ENCODE results near the gene TIGD3.
"Not testable (repeated sequence)": the region's sequence is repeated elsewhere in the genome, so short reads cannot be mapped to it uniquely, and the experiment has no call there.

Gene TIGD3

DNA sequence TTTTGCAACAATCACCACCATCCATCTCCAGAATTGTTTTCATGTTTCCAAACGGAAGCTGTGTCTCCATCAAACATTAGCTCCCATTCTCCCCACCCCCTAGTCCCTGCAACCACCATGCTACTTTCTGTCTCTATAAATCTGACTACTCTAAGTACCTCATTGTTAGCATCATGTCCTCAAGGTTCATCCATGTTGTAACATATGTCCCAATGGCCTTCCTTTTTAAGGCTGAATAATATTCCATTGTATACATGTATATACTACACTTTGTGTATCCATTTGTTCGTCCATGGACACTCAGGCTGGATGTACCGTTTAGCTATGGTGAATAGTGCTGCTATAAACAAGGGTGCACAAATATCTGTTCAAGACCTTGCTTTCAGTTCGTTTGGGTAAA, 29.1 kb upstream of the TIGD3 start:
- no peak for DNase-seq (ENCODE audit: low read depth)

DNA sequence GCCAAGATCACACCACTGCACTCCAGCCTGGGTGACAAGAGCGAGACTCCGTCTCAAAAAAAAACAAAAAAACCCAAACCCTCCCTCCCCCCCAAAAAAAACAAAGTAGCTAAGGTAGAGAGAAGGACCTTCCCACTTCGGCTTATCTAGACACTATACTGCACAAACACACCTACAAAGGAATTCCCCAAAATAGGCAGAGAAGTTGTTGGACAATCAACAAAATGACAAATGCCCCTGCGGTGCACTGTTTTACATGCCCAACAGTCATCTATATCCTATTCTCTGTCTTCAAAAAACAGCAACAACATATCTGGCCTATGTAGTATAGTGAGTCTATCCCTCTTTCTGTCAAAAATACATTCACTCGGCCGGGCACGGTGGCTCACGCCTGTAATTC, 27.5 kb upstream of the TIGD3 start:
- no peak for DNase-seq (ENCODE audit: low read depth)

DNA sequence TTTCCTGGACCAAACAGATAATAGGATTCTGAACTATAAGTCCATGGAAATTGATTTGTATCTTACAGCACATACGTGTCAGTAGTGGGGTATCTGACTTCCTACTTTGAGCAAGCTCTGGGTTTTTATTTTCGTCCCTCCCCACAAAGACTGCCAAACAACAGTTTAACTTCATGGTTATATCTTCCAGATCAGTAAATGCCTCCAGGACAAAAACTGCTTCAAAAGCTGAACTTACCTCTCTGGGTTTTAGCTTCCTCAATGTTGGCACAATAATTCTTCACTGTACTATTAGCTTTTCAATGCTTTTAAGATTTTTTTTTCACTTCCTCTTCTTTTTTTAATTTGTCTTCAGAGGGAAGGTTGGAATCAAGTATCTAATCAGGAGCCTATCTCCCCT, 25.1 kb upstream of the TIGD3 start:
- DNase-seq (ENCODE audit: low read depth): no peak

DNA sequence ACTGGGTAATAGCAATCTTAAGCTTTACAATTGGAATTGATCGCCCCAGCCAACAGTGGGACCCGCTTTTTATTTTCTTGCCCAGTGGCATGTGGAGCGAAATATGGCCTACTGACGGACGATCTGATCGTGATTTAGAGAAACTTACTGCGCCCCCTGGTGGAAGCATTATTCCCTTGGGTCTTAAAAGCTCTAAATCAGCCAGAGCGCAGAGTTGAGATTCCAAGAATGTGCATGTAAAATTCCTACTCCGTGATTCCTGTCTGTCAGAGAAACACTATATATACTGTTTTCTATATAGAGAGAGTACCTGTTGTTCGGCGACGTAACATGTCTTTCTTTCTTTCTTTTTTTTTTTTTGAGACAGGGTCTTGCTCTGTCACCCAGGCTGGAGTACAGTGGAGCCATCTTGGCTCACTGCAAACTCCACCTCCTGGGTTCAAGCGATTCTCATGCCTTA, 24.6 kb upstream of the TIGD3 start:
- DNase-seq (ENCODE audit: low read depth): peak; percentile 89

DNA sequence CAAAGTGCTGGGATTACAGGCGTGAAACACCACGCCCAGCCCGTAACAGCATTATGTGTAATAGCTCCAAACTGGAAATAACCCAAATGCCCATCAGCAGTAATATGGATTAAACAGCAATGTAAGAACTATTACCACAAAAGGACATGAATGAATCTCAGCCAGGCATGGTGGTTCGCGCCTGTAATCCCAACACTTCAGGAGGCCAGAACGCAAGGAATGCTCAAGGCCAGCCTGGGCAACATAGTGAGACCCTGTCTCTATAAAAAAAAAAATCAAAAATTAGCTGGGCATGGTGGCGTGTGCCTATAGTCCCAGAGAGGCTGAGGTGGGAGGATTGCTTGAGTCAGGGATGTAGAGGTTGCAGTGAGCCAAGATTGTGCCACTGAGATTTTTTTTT, 24.0 kb upstream of the TIGD3 start:
- DNase-seq (ENCODE audit: low read depth): no peak

DNA sequence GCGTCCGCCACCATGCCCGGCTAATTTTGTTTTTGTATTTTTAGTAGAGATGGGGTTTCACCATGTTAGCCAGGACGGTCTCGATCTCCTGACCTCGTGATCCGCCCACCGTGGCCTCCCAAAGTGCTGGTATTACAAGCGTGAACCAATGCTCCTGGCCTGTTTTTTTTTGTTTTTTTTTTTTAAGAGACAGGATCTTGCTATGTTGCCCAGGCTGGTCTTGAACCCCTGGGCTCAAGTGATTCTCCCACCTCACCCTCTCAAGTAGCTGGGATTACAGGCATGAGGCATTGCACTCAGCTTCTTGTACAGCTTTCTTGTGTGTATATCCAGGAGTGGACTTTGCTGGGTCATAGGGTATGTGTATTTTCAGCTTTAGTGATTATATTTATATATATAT, 22.0 kb upstream of the TIGD3 start:
- DNase-seq (ENCODE audit: low read depth): not testable (repeated sequence)

DNA sequence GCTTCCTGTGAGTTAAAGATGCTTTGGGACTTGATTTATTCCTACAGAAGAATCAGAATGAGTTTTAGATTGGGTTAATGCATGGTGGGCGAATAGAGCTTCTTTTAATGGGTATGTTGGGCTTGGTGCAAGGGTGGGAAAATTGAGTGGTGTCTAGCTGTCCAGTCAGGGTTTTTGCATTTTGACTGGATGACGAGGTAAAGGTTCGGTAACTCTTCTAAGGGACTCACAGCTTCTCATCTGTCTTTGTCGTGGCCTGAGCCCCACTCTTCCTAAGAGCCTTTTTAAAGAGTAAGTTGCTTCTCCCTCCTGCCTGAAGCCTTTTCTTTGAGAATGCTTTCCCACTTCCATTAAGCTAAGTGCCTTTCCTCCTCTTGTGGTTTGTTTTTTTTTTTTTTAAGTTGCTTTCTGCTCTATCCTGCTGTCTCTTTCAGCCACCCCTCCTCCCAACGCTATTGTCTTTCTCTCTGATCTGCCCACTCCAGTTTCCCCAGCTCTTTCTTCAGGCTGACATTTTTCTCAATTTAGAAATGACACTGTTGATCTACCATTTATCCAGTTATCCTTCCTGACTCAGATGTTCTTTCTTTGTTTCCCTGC, 19.8 kb upstream of the TIGD3 start:
- DNase-seq (ENCODE audit: low read depth): peak; percentile 28

DNA sequence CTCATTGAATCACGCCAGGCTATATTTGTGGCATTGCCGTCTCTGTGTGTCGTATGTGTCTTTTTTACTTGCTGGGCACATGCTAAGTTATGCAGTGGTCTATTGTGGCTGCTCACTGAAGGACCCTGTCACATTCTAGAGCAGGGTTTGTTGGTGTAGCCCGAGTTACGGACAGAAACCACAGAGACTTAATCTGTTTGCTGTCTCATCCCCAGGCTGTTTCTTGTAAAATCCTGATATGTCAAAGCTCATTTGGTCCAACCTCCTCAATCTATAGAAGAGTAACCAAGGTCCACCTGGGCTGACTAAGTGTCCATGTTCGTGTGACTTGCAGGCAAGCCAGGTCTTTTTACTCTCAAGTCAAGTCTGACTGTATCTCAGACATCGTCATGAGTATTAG, 15.9 kb upstream of the TIGD3 start:
- no peak for DNase-seq (ENCODE audit: low read depth)

DNA sequence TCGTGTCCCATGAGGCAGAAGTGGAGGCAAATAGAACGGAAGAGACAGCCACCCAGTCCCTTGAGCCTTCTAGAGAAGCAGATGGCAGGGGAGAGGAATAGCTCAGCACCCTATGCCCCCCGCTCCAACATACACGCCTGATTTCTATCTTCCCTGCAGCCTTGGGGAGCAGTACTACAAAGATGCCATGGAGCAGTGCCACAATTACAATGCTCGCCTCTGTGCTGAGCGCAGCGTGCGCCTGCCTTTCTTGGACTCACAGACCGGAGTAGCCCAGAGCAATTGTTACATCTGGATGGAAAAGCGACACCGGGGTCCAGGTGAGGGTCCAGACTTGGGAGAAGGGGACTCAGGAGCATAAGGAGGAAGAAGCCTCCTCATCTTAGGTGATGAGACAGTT, 14.3 kb upstream of the TIGD3 start:
- DNase-seq (ENCODE audit: low read depth): no peak

DNA sequence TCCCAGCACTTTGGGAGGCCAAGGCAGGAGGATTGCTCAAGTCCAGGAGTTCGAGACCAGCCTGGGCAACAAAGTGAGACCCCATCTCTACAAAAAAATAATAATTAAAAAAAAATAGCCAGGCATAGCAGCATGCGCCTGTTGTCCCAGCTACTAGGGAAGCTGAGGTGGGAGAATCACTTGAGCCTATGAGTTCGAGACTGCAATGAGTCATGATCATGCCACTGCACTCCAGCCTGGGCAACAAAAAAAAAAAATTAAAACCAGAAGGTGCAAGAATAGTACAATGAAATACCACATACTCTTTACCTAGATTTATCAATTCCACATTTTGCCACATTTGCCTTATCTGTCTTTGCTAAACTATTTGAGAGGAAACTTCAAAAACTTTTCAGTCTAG, 12.7 kb upstream of the TIGD3 start:
- DNase-seq (ENCODE audit: low read depth): no peak

DNA sequence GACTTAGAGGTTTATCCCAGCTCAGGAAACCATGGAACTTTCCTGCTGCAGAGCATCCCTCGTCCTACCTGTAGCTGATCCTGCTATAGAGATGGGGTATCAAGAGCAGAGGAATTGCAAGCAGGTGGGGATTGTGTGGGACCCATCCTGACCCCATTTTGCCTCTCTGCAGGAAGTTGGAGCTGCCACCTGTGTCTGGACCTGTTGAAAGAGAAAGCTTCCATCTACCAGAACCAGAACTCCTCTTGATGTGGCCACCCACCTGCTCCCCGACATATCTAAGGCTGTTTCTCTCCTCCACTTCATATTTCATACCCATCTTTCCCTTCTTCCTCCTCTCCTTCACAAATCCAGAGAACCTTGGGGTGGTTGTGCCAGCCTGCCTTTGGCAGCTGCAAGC, 3.0 kb upstream of the TIGD3 start:
- DNase-seq (ENCODE audit: low read depth): no peak

DNA sequence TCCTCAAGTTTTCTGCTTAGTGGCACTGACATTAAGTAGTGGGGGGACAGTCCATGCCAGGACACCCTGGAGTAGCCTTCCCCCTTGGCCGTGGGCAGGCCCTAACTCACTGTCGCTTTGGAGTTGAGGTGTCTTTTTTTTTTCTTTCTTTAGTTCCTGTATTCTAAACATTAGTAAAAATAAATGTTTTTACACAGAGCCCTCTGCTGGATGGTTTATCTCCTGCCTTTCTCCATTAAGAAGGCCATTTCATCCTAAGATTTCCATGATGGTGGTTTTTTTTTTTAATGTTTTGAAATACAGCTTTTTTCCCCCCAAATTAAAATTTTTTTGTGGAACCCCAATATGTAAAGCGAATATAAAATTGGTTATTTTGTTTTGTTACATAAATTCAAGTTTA, 1.8 kb upstream of the TIGD3 start:
- DNase-seq (ENCODE audit: low read depth): peak; percentile 37

DNA sequence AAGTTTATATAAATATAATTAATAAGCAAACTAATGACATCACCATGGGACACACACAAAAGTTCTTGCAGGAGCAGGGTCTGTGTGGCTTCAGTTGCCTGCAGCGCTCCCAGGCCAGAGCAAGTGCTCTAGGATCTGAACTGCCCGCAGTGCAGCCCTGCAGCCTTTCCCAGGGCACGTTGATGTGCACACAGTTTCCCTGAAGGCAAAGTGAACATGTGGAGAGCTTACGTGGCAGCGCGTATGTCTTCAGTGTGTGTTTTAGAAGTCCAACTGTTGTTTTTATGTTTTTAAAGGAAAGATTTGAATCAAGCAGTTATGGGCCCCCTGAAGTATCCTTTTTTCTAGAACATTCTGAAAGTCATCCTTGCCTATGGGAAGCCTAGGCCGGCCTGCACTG, 1.2 kb upstream of the TIGD3 start:
- DNase-seq (ENCODE audit: low read depth): no peak

DNA sequence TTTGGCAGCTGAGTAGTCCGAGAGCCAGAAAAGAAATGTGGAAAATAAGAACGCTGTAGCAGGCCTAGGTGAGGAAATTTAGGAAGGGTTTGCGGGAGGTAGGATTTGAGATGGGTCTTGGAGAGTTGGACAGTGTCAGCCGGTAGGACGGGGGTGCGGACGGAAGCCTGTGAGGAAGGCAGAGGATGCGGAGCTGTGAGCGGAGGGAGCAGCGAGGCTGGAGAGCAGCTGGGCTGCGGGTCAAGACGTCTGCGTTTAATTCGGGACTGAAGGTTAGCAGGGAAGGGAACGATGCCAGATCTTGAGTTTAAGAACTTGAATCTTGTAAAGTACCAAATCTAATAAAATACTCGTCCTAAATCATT, 669 bp upstream of the TIGD3 start:
- DNase-seq (ENCODE audit: low read depth): no peak

DNA sequence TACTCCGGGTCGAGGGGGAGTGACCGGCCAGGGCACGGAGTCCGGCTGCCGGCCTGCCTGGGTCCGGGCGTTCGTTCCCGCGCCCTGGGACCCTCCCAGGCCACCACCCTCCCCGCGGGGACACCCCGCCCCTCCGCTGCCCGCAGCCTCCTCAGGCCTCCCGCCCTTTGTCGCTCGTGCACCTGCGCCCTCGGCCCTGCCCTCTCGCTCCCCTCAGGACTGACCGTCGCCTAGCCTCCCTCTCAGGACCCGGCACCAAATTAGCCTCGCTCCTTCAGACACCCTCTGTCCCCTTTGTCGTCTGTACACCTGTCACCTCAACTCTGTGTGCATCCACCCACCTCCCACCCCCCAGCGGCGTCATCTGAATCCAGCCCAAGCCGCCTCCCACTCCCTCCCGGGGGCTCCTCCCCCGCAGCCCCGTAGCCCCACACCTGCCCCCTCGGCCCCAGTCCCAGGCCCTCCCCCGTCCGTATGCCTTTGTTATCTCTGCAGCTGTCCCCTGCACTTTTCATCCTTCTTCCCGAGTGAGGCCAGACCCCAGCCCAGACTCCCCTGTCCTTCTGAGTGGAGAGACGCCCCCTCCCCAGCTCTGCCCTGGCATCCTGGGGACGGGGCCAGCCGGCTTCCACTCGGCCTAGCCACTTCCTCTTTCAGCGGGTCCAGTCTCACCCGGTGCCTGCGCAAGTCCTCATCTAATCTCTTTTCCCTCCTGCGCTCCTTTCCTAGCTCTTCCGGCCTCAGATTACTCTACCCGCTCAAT, 643 bp downstream of the TIGD3 start:
- DNase-seq (ENCODE audit: low read depth): no peak

DNA sequence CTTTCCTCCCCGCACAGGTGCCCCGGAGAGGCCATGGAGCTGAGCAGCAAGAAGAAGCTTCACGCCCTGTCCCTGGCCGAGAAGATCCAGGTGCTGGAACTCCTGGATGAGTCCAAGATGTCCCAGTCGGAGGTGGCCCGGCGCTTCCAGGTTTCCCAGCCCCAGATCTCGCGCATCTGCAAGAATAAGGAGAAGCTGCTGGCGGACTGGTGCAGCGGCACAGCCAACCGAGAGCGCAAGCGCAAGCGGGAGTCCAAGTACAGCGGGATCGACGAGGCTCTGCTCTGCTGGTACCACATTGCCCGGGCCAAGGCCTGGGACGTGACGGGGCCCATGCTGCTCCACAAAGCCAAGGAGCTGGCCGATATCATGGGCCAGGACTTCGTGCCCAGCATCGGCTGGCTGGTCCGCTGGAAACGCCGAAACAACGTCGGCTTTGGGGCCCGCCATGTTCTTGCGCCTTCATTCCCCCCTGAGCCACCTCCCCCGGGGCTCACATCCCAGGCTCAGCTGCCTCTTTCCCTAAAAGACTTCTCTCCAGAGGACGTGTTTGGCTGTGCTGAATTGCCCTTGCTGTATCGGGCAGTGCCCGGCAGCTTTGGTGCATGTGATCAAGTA, 1.3 kb downstream of the TIGD3 start:
- DNase-seq (ENCODE audit: low read depth): peak; percentile 64

DNA sequence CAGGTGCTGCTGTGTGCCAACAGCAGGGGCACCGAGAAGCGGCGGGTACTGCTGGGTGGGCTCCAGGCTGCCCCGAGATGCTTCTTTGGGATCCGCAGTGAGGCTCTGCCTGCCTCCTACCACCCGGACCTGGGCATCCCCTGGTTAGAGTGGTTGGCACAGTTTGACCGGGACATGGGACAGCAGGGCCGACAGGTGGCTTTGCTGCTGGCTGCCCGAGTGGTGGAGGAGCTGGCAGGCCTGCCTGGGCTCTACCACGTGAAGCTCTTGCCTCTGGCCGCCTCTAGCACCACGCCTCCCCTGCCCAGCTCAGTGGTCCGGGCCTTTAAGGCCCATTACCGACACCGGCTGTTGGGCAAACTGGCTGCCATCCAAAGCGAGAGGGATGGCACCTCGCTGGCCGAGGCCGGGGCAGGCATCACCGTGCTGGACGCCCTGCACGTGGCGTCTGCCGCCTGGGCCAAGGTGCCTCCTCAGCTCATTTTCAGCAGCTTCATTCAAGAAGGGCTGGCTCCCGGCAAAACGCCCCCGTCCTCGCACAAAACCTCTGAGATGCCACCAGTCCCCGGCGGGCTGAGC, 1.9 kb downstream of the TIGD3 start:
- no peak for DNase-seq (ENCODE audit: low read depth)

DNA sequence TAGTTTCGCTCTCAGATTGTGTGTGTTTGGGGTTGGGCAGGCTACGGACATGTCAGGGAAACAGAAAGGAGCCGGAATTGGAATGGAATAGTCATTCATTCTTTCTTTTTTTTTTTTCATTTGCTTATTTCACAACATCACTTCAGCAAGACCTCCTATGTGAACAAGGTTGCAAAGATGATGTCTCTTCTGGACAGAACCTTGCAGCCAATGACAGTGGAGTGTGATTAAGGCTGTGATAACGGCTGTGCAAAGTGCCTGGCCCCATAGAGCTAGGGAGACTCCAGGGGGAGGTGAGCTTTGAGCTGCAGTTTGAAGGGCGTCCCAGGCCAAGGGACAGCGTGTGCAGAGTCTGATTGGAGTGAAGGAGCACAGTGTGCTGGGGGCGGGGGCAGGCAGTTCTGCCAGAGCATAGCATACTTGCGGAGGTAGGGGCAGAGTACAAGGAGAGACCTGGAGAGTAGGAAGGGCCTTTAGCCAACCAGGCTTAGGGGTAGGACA, 3.4 kb downstream of the TIGD3 start:
- no peak for DNase-seq (ENCODE audit: low read depth)

DNA sequence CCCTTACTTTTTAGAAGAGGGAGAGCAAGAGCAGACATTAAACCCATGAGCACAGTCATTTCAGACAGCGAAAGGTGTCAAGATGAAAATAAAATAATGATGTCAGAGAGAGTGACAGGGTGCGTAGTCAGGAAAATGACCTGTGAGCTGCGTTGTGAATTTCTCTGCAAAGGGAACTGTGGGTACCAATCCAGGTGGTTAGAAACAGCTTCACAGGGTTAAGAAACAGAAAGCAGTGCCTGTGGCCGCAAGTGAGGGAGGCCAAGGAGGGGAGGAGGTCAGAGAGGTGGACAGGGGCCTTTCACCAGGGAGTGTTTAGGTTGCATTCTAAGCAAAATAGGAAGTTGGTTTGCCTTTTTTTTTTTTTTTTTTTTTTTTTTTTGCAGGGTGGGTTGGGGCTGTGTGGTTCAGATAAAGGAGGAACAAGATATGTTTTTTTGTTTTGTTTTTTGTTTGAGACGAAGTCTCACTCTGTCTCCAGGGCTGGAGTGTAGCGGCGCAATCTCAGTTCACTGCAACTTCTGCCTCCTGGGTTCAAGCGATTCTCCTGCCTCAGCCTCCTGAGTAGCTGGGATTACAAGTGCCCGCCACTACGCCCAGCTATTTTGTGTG, 7.9 kb downstream of the TIGD3 start:
- no peak for DNase-seq (ENCODE audit: low read depth)

DNA sequence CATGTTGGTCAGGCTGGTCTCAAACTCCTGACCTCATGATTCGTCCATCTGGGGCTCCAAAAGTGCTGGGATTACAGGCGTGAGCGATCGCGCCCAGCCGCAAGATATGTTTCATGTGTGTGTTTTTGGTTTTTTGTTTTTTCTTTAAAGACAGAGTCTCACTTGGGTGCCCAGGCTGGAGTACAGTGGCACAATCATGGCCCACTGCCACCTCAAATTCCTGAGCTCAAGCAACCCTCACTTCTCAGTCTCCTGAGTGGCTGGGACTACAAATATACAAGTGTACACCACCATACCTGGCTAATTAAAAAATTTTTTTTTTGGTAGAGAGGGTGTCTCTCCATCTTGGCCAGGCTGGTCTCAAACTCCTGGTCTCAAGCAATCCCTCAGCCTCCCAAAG, 8.4 kb downstream of the TIGD3 start:
- no peak for DNase-seq (ENCODE audit: low read depth)

DNA sequence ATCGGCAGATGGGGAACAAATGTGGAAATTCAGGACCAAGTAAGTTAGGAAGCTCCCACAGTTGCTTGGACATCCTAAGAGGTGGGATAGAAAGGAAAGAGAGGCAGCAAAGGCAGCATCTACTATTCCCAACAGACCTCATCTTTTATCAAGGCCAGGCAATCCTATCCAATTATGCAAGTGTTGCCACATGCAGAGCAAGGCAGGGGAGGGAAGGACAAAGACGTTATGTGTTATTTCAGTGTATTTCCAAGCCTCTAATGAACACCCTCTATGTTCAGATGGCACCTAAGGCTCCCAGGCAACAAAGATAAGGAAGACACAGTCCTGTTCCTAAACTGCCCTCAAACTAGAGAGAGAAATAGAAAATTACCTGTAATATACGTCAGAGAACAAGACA, 9.2 kb downstream of the TIGD3 start:
- DNase-seq (ENCODE audit: low read depth): no peak

DNA sequence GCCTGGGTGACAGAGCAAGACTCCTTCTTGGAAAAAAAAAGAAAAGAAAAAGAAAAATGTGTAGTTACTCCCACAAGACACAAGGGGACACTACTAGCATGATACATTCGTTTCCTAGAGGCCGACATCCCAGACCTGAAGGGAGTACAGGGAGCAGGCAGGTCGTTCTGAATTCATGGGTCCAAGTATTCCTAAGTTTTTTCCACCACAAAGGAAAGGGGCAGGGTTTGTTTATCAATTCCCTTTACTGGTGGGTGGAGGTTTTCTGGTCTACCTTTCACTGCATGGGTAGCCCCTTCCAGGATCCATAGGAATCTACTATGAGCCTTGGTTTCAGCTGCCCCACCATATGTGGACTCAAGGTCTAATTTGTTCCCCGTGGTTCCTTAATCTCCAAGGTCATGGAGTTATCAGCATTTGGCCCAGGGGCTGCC, 11.8 kb downstream of the TIGD3 start:
- DNase-seq (ENCODE audit: low read depth): peak; percentile 84

DNA sequence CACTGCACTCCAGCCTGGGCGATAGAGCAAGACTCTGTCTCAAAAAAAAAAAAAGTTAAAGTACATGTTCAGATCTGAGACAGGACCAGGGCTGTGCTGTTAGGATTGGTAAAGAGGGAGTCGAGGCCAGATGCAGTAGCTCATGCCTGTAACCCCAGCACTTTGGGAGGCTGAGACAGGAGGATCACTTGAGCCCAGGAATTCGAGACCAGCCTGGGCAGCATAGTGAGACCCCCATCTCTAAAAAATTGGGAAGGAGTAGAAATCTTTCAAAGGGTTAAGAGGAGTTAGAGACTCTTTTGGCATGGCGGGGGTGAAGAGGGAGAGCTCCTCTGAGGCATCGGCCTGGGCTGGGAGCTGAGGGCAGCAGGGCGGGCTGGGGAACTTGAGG, 16.1 kb downstream of the TIGD3 start:
- no peak for DNase-seq (ENCODE audit: low read depth)

All from EH (cell line).